Right ventricle myocardium inferior (tissue), 1 donor: ENCODE data around the gene MINDY4. TPM values are rescaled to one million over a fixed set of nuclear protein-coding genes. Genes with fewer than 3 reads are reported as not detected.
A peak's percentile ranks its signal among the peaks of the same experiment; 100 is the strongest.

Experiments
- ATAC-seq: fragments of 200-7000 bp; cut with Tn5 transposase; one replicate; pipeline ENCODE4 v1.9.1; 2020; ENCODE audit warnings: mild to moderate bottlenecking, moderate library complexity
- DNase-seq: peaks from one replicate; pipeline ENCODE4 v3.0.0; 2021; ENCODE audit errors: missing footprints
- intact Hi-C: fragments of 100-400 bp; cut with DNase I; formaldehyde crosslinking; loops from one replicate; pipeline ENCODE4 v1.11.0; 2022
- total RNA-seq: library from RNA; stranded (reverse); fragmentation: NEBNext Ultra II Directional; extraction: Animal tissue kit (Norgen Biotek cat#: 25700); gene quantifications from one replicate; pipeline ENCODE4 v1.2.1, GENCODE V29; 2021
- donor health status: DM: no; HTN: yes; CAD: no; lungs with severe emphysema.

The MINDY4 gene
- total RNA-seq, 1 donor from 2014 or later = 3.5 TPM

- ATAC-seq (no peak), DNase-seq (no peak)
- intact Hi-C loops = loop anchor here (1.0 kb wide), 1 partner anchor 38 kb away; no protein-coding TSS in a partner anchor
Observed at GRCh38 chr7:30924624-30925023, 153.4 kb downstream of the MINDY4 start.

GRCh38 chr7:30925117-30925516 lies 153.9 kb downstream of the MINDY4 start:
- ATAC-seq = no peak
- intact Hi-C loops = no loop called here
- DNase-seq = no peak

- no peak for DNase-seq
- intact Hi-C loops = no loop called here
- ATAC-seq = no peak
Observed at GRCh38 chr7:30925913-30926312, 154.7 kb downstream of the MINDY4 start.

GRCh38 chr7:30926313-30926712 lies 155.1 kb downstream of the MINDY4 start:
- intact Hi-C loops = no loop called here
- DNase-seq = no peak
- no peak for ATAC-seq

GRCh38 chr7:30927040-30927439 lies 155.8 kb downstream of the MINDY4 start:
- no peak for DNase-seq
- intact Hi-C loops = no loop called here
- no peak for ATAC-seq

- ATAC-seq (no peak), DNase-seq (no peak)
- intact Hi-C loops = no loop called here
Observed at GRCh38 chr7:30927559-30927958, 156.3 kb downstream of the MINDY4 start.

- intact Hi-C loops = no loop called here
- DNase-seq (no peak), ATAC-seq (no peak)
Observed at GRCh38 chr7:30928254-30928872, 157.1 kb downstream of the MINDY4 start.

GRCh38 chr7:30929686-30930085 lies 158.5 kb downstream of the MINDY4 start:
- intact Hi-C loops = no loop called here
- DNase-seq (no peak), ATAC-seq (no peak)

- no peak for DNase-seq
- intact Hi-C loops = no loop called here
- peak; percentile 56 for ATAC-seq
Observed at GRCh38 chr7:30930621-30931020, 159.4 kb downstream of the MINDY4 start.

GRCh38 chr7:30931161-30931928 lies 160.1 kb downstream of the MINDY4 start:
- ATAC-seq = peak; percentile 50
- intact Hi-C loops = no loop called here
- DNase-seq = no peak

GRCh38 chr7:30931929-30932540 lies 160.8 kb downstream of the MINDY4 start:
- ATAC-seq = no peak
- no peak for DNase-seq
- intact Hi-C loops = no loop called here

- no peak for ATAC-seq
- intact Hi-C loops = no loop called here
- DNase-seq = no peak
Observed at GRCh38 chr7:30932562-30932961, 161.3 kb downstream of the MINDY4 start.

- DNase-seq (no peak), ATAC-seq (no peak)
- intact Hi-C loops = no loop called here
Observed at GRCh38 chr7:30933124-30933974, 162.1 kb downstream of the MINDY4 start.

- no peak for ATAC-seq
- no peak for DNase-seq
- intact Hi-C loops = no loop called here
Observed at GRCh38 chr7:30934225-30934624, 163.0 kb downstream of the MINDY4 start.

GRCh38 chr7:30934732-30935568 lies 163.7 kb downstream of the MINDY4 start:
- ATAC-seq (peak; percentile 20), DNase-seq (no peak)
- intact Hi-C loops = loop anchor here (5.0 kb wide), 1 partner anchor 37 kb away; no protein-coding TSS in a partner anchor

GRCh38 chr7:30935569-30935877 lies 164.3 kb downstream of the MINDY4 start:
- peak; percentile 4 for ATAC-seq
- intact Hi-C loops = loop anchor here (5.0 kb wide), 1 partner anchor 37 kb away; no protein-coding TSS in a partner anchor
- no peak for DNase-seq

- intact Hi-C loops = loop anchor here (5.0 kb wide), 1 partner anchor 36 kb away; no protein-coding TSS in a partner anchor
- no peak for DNase-seq
- ATAC-seq = no peak
Observed at GRCh38 chr7:30936650-30937245, 165.5 kb downstream of the MINDY4 start.

- DNase-seq (no peak), ATAC-seq (no peak)
- intact Hi-C loops = loop anchor here (5.0 kb wide), 1 partner anchor 35 kb away; no protein-coding TSS in a partner anchor
Observed at GRCh38 chr7:30937416-30937815, 166.2 kb downstream of the MINDY4 start.
